Measurements from ENCODE around the gene ENTPD8. TPM values are rescaled to one million over a fixed set of nuclear protein-coding genes. Genes with fewer than 3 reads are reported as not detected.

ENTPD8 gene
- total and polyA plus RNA-seq, 2 of the 4 experiments (the other 2 are of a cell fraction): 0.07 TPM; not detected in 1

DNA sequence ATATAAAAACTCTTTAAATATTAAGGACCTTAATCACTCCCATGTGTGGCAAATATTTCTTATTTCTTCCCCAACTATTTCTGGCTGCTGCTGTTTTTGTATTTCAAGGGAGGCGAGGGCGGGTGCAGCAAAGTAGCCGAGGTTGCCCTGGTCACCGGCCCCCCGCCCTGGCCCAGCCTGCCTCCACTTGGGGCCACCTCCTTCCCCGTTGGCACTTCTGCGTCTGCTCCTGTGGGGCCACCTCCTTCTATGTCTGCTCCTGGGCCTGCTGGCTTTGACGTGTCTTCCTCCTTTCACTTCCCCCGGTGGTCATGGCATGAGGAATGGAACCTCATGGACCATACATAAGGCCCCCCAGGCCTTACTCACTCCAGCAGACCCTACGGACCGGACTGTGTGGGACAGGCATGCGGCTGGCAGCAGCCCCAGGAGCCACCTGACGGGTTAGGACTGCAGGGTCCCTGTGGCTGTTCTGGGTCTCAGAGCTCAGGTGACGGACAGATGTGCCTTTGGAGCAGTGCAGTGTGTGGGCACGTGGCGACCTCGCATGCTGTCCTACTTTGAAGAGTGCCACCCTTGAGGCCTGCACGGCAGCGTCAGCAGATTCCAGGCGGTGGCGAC lies 5.8 kb upstream of the ENTPD8 start:
- Histone ChIP-seq H4K8ac (ENCODE audit: low read depth in 2 of 2, low read length in 2 of 2) (no peak overlapping the region), H3K56ac (ENCODE audit: extremely low read depth, insufficient read depth, low read length) (no peak overlapping the region), H3K4ac (ENCODE audit: low read depth, low read length) (no peak overlapping the region), H2BK20ac (ENCODE audit: low read depth, low read length) (no peak overlapping the region), H3K4me1 (ENCODE audit: control insufficient read depth, insufficient read depth, low read length) (peaks cover 2% of the 10 kb centered on the region; the same call in 1 of the 2 replicates), H2AFZ (replicated peaks; ENCODE audit: low read length, poor library complexity) (no peak overlapping the region), H3K9me1 (ENCODE audit: insufficient read depth, low read length) (no peaks in the 10 kb centered on the region), H3K23ac (ENCODE audit: low read depth, low read length) (no peak overlapping the region), H3K27ac (ENCODE audit: insufficient read depth, low read length) (no peak overlapping the region), H3K4me3 (ENCODE audit: insufficient read depth, low read depth, low read length) (no peak overlapping the region), H3K79me1 (ENCODE audit: low read depth in 1 of 2, low read length in 2 of 2) (no peaks in the 10 kb centered on the region), H4K5ac (ENCODE audit: low read depth, low read length) (no peak overlapping the region), H3K14ac (replicated peaks; ENCODE audit: low read depth, low read length) (no peak overlapping the region), H3K36me3 (ENCODE audit: control insufficient read depth, insufficient read depth, low read length) (peaks cover 18% of the 10 kb centered on the region), H2BK120ac (ENCODE audit: low read depth, low read length) (no peak overlapping the region), H3K18ac (ENCODE audit: low read depth, low read length) (no peak overlapping the region), H2BK5ac (ENCODE audit: low read depth, low read length, poor library complexity, severe bottlenecking) (no peak overlapping the region), H2AK9ac (replicated peaks; ENCODE audit: low read depth, low read length, poor library complexity) (no peak overlapping the region), H4K91ac (ENCODE audit: insufficient read depth, low read depth, low read length) (no peak overlapping the region), H4K20me1 (ENCODE audit: insufficient read depth, low read length) (peaks cover 4% of the 10 kb centered on the region; the same call in 1 of the 2 replicates), H3K9ac (ENCODE audit: low read depth, low read length) (no peak overlapping the region), H3K4me2 (ENCODE audit: low read depth, low read length) (no peak overlapping the region), H2AK5ac (ENCODE audit: low read depth, low read length) (no peak overlapping the region), H3K9me3 (ENCODE audit: control insufficient read depth, insufficient read depth, low read length) (no peaks in the 10 kb centered on the region), H3K27me3 (ENCODE audit: control insufficient read depth, insufficient read depth, low read length) (peaks cover 3% of the 10 kb centered on the region; the same call in 1 of the 2 replicates), H2BK15ac (ENCODE audit: low read depth, low read length) (no peak overlapping the region)
- in situ Hi-C loops (cut with MboI; ENCODE audit: low sequenced_read_pairs) (no loop called here), intact Hi-C loops (cut with micrococcal nuclease) (no loop called here), dilution Hi-C loops (cut with HindIII; ENCODE audit: low sequenced_read_pairs, unreplicated experiment) (no loop called here)
- no peak for TF ChIP-seq RCOR1 (IDR thresholded peaks at IDR 0.05; ENCODE audit: insufficient replicate concordance, low read length)
- TF ChIP-seq CHD1 (IDR thresholded peaks at IDR 0.05; ENCODE audit: low read depth, low read length): no peak
- TF ChIP-seq, protein P1, sequence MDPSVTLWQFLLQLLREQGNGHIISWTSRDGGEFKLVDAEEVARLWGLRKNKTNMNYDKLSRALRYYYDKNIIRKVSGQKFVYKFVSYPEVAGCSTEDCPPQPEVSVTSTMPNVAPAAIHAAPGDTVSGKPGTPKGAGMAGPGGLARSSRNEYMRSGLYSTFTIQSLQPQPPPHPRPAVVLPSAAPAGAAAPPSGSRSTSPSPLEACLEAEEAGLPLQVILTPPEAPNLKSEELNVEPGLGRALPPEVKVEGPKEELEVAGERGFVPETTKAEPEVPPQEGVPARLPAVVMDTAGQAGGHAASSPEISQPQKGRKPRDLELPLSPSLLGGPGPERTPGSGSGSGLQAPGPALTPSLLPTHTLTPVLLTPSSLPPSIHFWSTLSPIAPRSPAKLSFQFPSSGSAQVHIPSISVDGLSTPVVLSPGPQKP (IDR thresholded peaks at IDR 0.05; ENCODE audit: borderline replicate concordance, low read depth, low read length): no peak
- TF ChIP-seq, protein P2, sequence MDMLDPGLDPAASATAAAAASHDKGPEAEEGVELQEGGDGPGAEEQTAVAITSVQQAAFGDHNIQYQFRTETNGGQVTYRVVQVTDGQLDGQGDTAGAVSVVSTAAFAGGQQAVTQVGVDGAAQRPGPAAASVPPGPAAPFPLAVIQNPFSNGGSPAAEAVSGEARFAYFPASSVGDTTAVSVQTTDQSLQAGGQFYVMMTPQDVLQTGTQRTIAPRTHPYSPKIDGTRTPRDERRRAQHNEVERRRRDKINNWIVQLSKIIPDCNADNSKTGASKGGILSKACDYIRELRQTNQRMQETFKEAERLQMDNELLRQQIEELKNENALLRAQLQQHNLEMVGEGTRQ (IDR thresholded peaks at IDR 0.05; ENCODE audit: low read depth, low read length): no peak
- no peak for TF ChIP-seq FOS (IDR thresholded peaks at IDR 0.05; ENCODE audit: low read depth, low read length)
- no peak for TF ChIP-seq SMC3 (IDR thresholded peaks at IDR 0.05; ENCODE audit: low read depth, low read length)
- TF ChIP-seq RFX5 (IDR thresholded peaks at IDR 0.05; ENCODE audit: low read depth, low read length): no peak
- TF ChIP-seq RAD21 (IDR thresholded peaks at IDR 0.05; ENCODE audit: low read length): no peak
- no peak for TF ChIP-seq CEBPB (IDR thresholded peaks at IDR 0.05; ENCODE audit: low read depth, low read length)
- TF ChIP-seq, protein P3, sequence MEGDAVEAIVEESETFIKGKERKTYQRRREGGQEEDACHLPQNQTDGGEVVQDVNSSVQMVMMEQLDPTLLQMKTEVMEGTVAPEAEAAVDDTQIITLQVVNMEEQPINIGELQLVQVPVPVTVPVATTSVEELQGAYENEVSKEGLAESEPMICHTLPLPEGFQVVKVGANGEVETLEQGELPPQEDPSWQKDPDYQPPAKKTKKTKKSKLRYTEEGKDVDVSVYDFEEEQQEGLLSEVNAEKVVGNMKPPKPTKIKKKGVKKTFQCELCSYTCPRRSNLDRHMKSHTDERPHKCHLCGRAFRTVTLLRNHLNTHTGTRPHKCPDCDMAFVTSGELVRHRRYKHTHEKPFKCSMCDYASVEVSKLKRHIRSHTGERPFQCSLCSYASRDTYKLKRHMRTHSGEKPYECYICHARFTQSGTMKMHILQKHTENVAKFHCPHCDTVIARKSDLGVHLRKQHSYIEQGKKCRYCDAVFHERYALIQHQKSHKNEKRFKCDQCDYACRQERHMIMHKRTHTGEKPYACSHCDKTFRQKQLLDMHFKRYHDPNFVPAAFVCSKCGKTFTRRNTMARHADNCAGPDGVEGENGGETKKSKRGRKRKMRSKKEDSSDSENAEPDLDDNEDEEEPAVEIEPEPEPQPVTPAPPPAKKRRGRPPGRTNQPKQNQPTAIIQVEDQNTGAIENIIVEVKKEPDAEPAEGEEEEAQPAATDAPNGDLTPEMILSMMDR (conservative IDR thresholded peaks at IDR 0.05; ENCODE audit: low read depth, low read length): no peak
- TF ChIP-seq MAFK (IDR thresholded peaks at IDR 0.05; ENCODE audit: low read depth, low read length): no peak
- no peak for TF ChIP-seq BHLHE40 (IDR thresholded peaks at IDR 0.05; ENCODE audit: low read depth, low read length)
- no peak for TF ChIP-seq POLR2A (IDR thresholded peaks at IDR 0.05; ENCODE audit: low read depth, low read length)
- TF ChIP-seq MAZ (IDR thresholded peaks at IDR 0.05; ENCODE audit: borderline replicate concordance, low read depth, low read length): no peak
- no peak for TF ChIP-seq NFE2L2 (IDR thresholded peaks at IDR 0.05; ENCODE audit: low read depth, low read length)
- no peak for TF ChIP-seq MXI1 (IDR thresholded peaks at IDR 0.05; ENCODE audit: borderline replicate concordance, low read depth, low read length)
- 88% methylated on average over 13 of the region's 21 CpGs; no CpG with 5 or more reads in 1 of the 2 experiments for WGBS, 2 experiments (ENCODE audit: extremely low coverage in 2 of 2, insufficient read length in 1 of 2)
- CTCF ChIA-PET: no interaction called here
- BruUV-seq (replicated peaks): no TSS peak
- POLR2A ChIA-PET (ENCODE audit: unreplicated experiment): no interaction called here
- no peak for DNase-seq
- no peak for ATAC-seq (ENCODE audit: low read depth)

Measured in IMR-90 (cell line).